Measurements from ENCODE around the gene KCNAB1. TPM values are rescaled to one million over a fixed set of nuclear protein-coding genes. Genes with fewer than 3 reads are reported as not detected.

The KCNAB1 gene
- total RNA-seq, 1 experiment from 2014 or later: not detected

DNA sequence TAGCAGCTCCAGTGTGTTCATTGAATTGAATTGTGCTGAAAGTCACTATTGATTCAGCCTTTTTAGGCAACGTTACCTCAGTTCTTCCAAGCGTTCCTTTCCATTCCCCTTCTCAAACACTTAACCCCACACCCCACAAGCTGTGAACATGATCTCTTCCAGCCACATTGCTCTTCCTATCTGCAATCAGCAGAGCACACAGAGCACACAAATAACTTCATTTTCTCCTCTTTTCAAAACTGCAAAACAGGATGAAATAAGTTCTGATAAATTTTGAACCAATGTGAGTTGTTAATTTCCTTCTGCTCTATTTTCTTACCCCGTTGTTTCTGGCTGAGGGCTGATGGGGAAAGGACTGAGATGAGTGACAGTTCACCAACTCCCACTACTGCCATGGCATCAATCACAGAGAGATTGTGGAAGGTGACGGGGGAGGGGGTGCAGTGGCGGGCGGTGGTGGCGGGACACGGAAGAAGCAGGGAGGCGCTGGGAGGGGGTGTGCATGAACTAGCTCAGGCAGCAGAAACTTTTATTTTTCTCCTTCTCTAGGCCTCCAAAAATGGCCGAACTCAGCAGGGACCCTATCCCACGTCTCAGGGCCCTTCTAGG is 287.3 kb downstream of the KCNAB1 start:
- Histone ChIP-seq H3K4me2 (ENCODE audit: low read length) (no peak overlapping the region), H3K9ac (ENCODE audit: low read length) (no peak overlapping the region), H3K27ac (ENCODE audit: low read depth, low read length) (no peak overlapping the region), H3K79me2 (ENCODE audit: insufficient read depth, low read length) (no peaks in the 10 kb centered on the region), H3K4me1 (ENCODE audit: control insufficient read depth in 1 of 2, insufficient read depth in 2 of 2, low read length in 2 of 2) (no peaks in the 10 kb centered on the region), H3K9me2 (ENCODE audit: insufficient read depth) (no peaks in the 10 kb centered on the region), H3K9me3 (ENCODE audit: control insufficient read depth in 1 of 2, insufficient read depth in 1 of 2, low read depth in 1 of 2, low read length in 2 of 2) (no peaks in the 10 kb centered on the region), H4K20me1 (ENCODE audit: insufficient read depth) (no peaks in the 10 kb centered on the region), H3K36me3 (ENCODE audit: control insufficient read depth in 1 of 2, insufficient read depth in 2 of 2, low read length in 2 of 2) (no peaks in the 10 kb centered on the region), H3K4me3 (replicated peaks in 1 of 2; ENCODE audit: low read depth in 1 of 2, low read length in 2 of 2) (no peak overlapping the region), H3K27me3 (ENCODE audit: insufficient read depth, low read length) (0 out of 2 replicates have a peak, but pooled peaks cover 3% of the 10 kb centered on the region), H2AFZ (ENCODE audit: low read depth, low read length, poor library complexity, severe bottlenecking) (no peak overlapping the region)
- TF ChIP-seq SP1 (IDR thresholded peaks at IDR 0.05; ENCODE audit: low read depth) (no peak), JUND (IDR thresholded peaks at IDR 0.05) (no peak), ZNF274 (IDR thresholded peaks at IDR 0.05; ENCODE audit: low read depth, low read length) (no peak), EGR1 (IDR thresholded peaks at IDR 0.05; ENCODE audit: low read depth) (no peak), SIN3A (IDR thresholded peaks at IDR 0.05; ENCODE audit: low read depth) (no peak), POLR2A (IDR thresholded peaks at IDR 0.05; ENCODE audit: borderline replicate concordance, extremely low read depth, insufficient read depth, insufficient read length) (no peak), YY1 (IDR thresholded peaks at IDR 0.05; ENCODE audit: extremely low read depth, insufficient replicate concordance, low read depth, low read length) (no peak), FOSL1 (IDR thresholded peaks at IDR 0.05; ENCODE audit: low read depth) (no peak), CBX3 (IDR thresholded peaks at IDR 0.05; ENCODE audit: low read depth) (no peak), POLR2AphosphoS5 (IDR thresholded peaks at IDR 0.05; ENCODE audit: low read depth, low read length) (no peak), RAD21 (IDR thresholded peaks at IDR 0.05; ENCODE audit: low read depth) (no peak)
- TF ChIP-seq, protein P1, sequence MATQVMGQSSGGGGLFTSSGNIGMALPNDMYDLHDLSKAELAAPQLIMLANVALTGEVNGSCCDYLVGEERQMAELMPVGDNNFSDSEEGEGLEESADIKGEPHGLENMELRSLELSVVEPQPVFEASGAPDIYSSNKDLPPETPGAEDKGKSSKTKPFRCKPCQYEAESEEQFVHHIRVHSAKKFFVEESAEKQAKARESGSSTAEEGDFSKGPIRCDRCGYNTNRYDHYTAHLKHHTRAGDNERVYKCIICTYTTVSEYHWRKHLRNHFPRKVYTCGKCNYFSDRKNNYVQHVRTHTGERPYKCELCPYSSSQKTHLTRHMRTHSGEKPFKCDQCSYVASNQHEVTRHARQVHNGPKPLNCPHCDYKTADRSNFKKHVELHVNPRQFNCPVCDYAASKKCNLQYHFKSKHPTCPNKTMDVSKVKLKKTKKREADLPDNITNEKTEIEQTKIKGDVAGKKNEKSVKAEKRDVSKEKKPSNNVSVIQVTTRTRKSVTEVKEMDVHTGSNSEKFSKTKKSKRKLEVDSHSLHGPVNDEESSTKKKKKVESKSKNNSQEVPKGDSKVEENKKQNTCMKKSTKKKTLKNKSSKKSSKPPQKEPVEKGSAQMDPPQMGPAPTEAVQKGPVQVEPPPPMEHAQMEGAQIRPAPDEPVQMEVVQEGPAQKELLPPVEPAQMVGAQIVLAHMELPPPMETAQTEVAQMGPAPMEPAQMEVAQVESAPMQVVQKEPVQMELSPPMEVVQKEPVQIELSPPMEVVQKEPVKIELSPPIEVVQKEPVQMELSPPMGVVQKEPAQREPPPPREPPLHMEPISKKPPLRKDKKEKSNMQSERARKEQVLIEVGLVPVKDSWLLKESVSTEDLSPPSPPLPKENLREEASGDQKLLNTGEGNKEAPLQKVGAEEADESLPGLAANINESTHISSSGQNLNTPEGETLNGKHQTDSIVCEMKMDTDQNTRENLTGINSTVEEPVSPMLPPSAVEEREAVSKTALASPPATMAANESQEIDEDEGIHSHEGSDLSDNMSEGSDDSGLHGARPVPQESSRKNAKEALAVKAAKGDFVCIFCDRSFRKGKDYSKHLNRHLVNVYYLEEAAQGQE (IDR thresholded peaks at IDR 0.05; ENCODE audit: low read depth): no peak
- TF ChIP-seq, protein P2, sequence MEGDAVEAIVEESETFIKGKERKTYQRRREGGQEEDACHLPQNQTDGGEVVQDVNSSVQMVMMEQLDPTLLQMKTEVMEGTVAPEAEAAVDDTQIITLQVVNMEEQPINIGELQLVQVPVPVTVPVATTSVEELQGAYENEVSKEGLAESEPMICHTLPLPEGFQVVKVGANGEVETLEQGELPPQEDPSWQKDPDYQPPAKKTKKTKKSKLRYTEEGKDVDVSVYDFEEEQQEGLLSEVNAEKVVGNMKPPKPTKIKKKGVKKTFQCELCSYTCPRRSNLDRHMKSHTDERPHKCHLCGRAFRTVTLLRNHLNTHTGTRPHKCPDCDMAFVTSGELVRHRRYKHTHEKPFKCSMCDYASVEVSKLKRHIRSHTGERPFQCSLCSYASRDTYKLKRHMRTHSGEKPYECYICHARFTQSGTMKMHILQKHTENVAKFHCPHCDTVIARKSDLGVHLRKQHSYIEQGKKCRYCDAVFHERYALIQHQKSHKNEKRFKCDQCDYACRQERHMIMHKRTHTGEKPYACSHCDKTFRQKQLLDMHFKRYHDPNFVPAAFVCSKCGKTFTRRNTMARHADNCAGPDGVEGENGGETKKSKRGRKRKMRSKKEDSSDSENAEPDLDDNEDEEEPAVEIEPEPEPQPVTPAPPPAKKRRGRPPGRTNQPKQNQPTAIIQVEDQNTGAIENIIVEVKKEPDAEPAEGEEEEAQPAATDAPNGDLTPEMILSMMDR (IDR thresholded peaks at IDR 0.05 in 2 of 3, conservative IDR thresholded peaks at IDR 0.05 in 1 of 3; ENCODE audit: borderline replicate concordance in 1 of 3, insufficient read depth in 1 of 3, low read depth in 2 of 3, low read length in 2 of 3): no peak
- ATAC-seq (no peak), DNase-seq (ENCODE audit: low read depth, low spot score) (no peak)
- CTCF ChIA-PET: no interaction called here
- POLR2A ChIA-PET: no interaction called here
- BruUV-seq (replicated peaks): no TSS peak
- intact Hi-C loops (cut with micrococcal nuclease): no loop called here
- RAD21 ChIA-PET (ENCODE audit: low non-redundant PET in 1 of 2, low total read pairs in 2 of 2, uncharacterized antibody in 2 of 2, unreplicated experiment in 2 of 2): no interaction called here

All from HCT116 (cell line).